IMR-90 (cell line): ENCODE results near the gene RABGGTA. TPM values are rescaled to one million over a fixed set of nuclear protein-coding genes. Genes with fewer than 3 reads are reported as not detected.

ENCODE experiments used
- ATAC-seq: fragments of 200-7000 bp; cut with Tn5 transposase; 2 replicates; pipeline ENCODE4 v1.9.1; 2020; ENCODE audit warnings: low read depth, mild to moderate bottlenecking, moderate library complexity
- BruUV-seq: library from RNA; stranded (reverse); fragments of 400-500 nt; replicated peaks from 2 replicates; lab custom pipeline; 2021; lab: Mats Ljungman, UMichigan
- CTCF ChIA-PET: fragments of 300-600 bp; formaldehyde crosslinking; extraction: SDS; loops from one replicate; lab custom pipeline; 2021; ENCODE audit warnings: antibody characterized with exemption; lab: Yijun Ruan, JAX
- POLR2A ChIA-PET: fragments of 300-600 bp; sonication (Branson Sonifier 250); formaldehyde crosslinking; loops from one replicate; lab custom pipeline; 2022; ENCODE audit warnings: antibody characterized with exemption; ENCODE audit not compliant: unreplicated experiment; lab: Charles Lee
- DNase-seq: peaks from one replicate; pipeline ENCODE4 v3.0.0; 2013
- H2AFZ ChIP-seq: replicated peaks from 2 replicates; pipeline ENCODE3; 2013; ENCODE audit warnings: low read length, mild to moderate bottlenecking; ENCODE audit not compliant: poor library complexity
- H2AK5ac ChIP-seq: 2 replicates; pipeline ENCODE4 v1.6.1; 2013; ENCODE audit warnings: low read depth, low read length, inconsistent platforms
- H2AK9ac ChIP-seq: replicated peaks from 2 replicates; pipeline ENCODE3; 2013; ENCODE audit warnings: mild to moderate bottlenecking, low read depth, low read length, moderate library complexity; ENCODE audit not compliant: poor library complexity
- H2BK120ac ChIP-seq: 2 replicates; pipeline ENCODE4 v1.6.1; 2013; ENCODE audit warnings: low read depth, low read length, inconsistent platforms
- H2BK15ac ChIP-seq: 3 replicates; pipeline ENCODE4 v1.6.1; 2013; ENCODE audit warnings: low read depth, low read length, inconsistent platforms
- H2BK20ac ChIP-seq: 2 replicates; pipeline ENCODE4 v1.6.1; 2013; ENCODE audit warnings: low read depth, mild to moderate bottlenecking, inconsistent platforms, low read length, moderate library complexity
- H2BK5ac ChIP-seq: 2 replicates; pipeline ENCODE4 v1.6.1; 2013; ENCODE audit warnings: mild to moderate bottlenecking, low read depth, low read length, inconsistent platforms; ENCODE audit not compliant: poor library complexity, severe bottlenecking
- H3K14ac ChIP-seq: replicated peaks from 2 replicates; pipeline ENCODE4 v1.6.1; 2013; ENCODE audit warnings: low read depth, low read length, inconsistent platforms
- H3K18ac ChIP-seq: 2 replicates; pipeline ENCODE4 v1.6.1; 2013; ENCODE audit warnings: low read depth, low read length, control low read depth
- H3K23ac ChIP-seq: 2 replicates; pipeline ENCODE4 v1.6.1; 2013; ENCODE audit warnings: low read depth, low read length, inconsistent platforms
- H3K27ac ChIP-seq: 2 replicates; pipeline ENCODE4 v1.5.1; 2013; ENCODE audit warnings: mild to moderate bottlenecking, control low read depth, low read length; ENCODE audit not compliant: insufficient read depth
- H3K27me3 ChIP-seq: 2 replicates; pipeline ENCODE4 v1.6.1; 2013; ENCODE audit warnings: low read length; ENCODE audit not compliant: control insufficient read depth, insufficient read depth
- H3K36me3 ChIP-seq: 2 replicates; pipeline ENCODE4 v1.6.1; 2013; ENCODE audit warnings: low read length, mixed read lengths; ENCODE audit not compliant: control insufficient read depth, insufficient read depth
- H3K4ac ChIP-seq: 2 replicates; pipeline ENCODE4 v1.6.1; 2013; ENCODE audit warnings: low read depth, low read length, inconsistent platforms
- H3K4me1 ChIP-seq: 2 replicates; pipeline ENCODE4 v1.6.1; 2013; ENCODE audit warnings: low read length, mixed read lengths; ENCODE audit not compliant: control insufficient read depth, insufficient read depth
- H3K4me2 ChIP-seq: 2 replicates; pipeline ENCODE4 v1.6.1; 2013; ENCODE audit warnings: low read depth, mild to moderate bottlenecking, control low read depth, low read length, moderate library complexity
- H3K4me3 ChIP-seq: 2 replicates; pipeline ENCODE4 v1.5.1; 2013; ENCODE audit warnings: low read depth, mild to moderate bottlenecking, control low read depth, low read length, moderate library complexity; ENCODE audit not compliant: insufficient read depth
- H3K56ac ChIP-seq: 2 replicates; pipeline ENCODE4 v1.6.1; 2013; ENCODE audit warnings: low read length, inconsistent platforms; ENCODE audit not compliant: insufficient read depth; ENCODE audit errors: extremely low read depth
- H3K79me1 ChIP-seq, 2 experiments: 2 replicates each; pipeline ENCODE4 v1.6.1; 2013; ENCODE audit warnings: low read length in 2 of 2, inconsistent platforms in 1 of 2, low read depth in 1 of 2
- H3K9ac ChIP-seq: 2 replicates; pipeline ENCODE4 v1.6.1; 2013; ENCODE audit warnings: low read depth, low read length, control low read depth
- H3K9me1 ChIP-seq: 2 replicates; pipeline ENCODE4 v1.6.1; 2013; ENCODE audit warnings: low read length, inconsistent platforms; ENCODE audit not compliant: insufficient read depth
- H3K9me3 ChIP-seq: 2 replicates; pipeline ENCODE4 v1.6.1; 2013; ENCODE audit warnings: low read length; ENCODE audit not compliant: control insufficient read depth, insufficient read depth
- H4K20me1 ChIP-seq: 2 replicates; pipeline ENCODE4 v1.6.1; 2013; ENCODE audit warnings: low read length, inconsistent platforms; ENCODE audit not compliant: insufficient read depth
- H4K5ac ChIP-seq: 2 replicates; pipeline ENCODE4 v1.6.1; 2013; ENCODE audit warnings: mild to moderate bottlenecking, low read depth, low read length, control low read depth
- H4K8ac ChIP-seq, 2 experiments: 2 replicates each; pipeline ENCODE4 v1.6.1; 2013; ENCODE audit warnings: low read depth in 2 of 2, low read length in 2 of 2, control low read depth in 1 of 2, inconsistent platforms in 1 of 2
- H4K91ac ChIP-seq: 2 replicates; pipeline ENCODE4 v1.6.1; 2013; ENCODE audit warnings: low read depth, low read length, inconsistent platforms; ENCODE audit not compliant: insufficient read depth
- CHD1 ChIP-seq: IDR thresholded peaks from 2 replicates; pipeline ENCODE4 v1.6.1; 2012; ENCODE audit warnings: low read depth, low read length, improper control_type of control experiment
- FOS ChIP-seq: fragments of 150-350 bp; IDR thresholded peaks from 2 replicates; pipeline ENCODE4 v1.6.1; 2016; ENCODE audit warnings: low read depth, low read length
- MAFK ChIP-seq: IDR thresholded peaks from 2 replicates; pipeline ENCODE4 v1.6.1; 2012; ENCODE audit warnings: low read depth, low read length, improper control_type of control experiment
- MXI1 ChIP-seq: IDR thresholded peaks from 2 replicates; pipeline ENCODE4 v1.6.1; 2012; ENCODE audit warnings: low read depth, mild to moderate bottlenecking, low read length, moderate library complexity, borderline replicate concordance
- RCOR1 ChIP-seq: IDR thresholded peaks from 2 replicates; pipeline ENCODE4 v1.6.1; 2012; ENCODE audit warnings: mild to moderate bottlenecking, low read length, improper control_type of control experiment; ENCODE audit not compliant: insufficient replicate concordance
- WGBS, 2 experiments: methylation state at CpG; one replicate each; pipeline versions ENCODE4 v1.1.5 to v1.1.7; 2013; ENCODE audit warnings: missing lambda C conversion rate in 2 of 2; ENCODE audit not compliant: insufficient read length in 1 of 2; ENCODE audit errors: extremely low coverage in 2 of 2; 5-methylcytosine and 5-hydroxymethylcytosine counted together
- dilution Hi-C: fragments of 300-500 bp; cut with HindIII; formaldehyde crosslinking; loops from one replicate; pipeline ENCODE4 v1.14.3; 2018; ENCODE audit warnings: low sequenced_read_pairs; ENCODE audit not compliant: unreplicated experiment
- in situ Hi-C: fragments of 300-500 bp; cut with MboI; formaldehyde crosslinking; loops from 3 replicates; pipeline ENCODE4 v1.14.3; 2019; ENCODE audit warnings: low sequenced_read_pairs, inconsistent platforms, mixed read lengths
- intact Hi-C: fragments of 100-400 bp; cut with micrococcal nuclease; formaldehyde crosslinking; loops from 2 replicates; pipeline ENCODE4 v1.10.0; 2022
- polyA plus RNA-seq, 3 experiments: library from polyadenylated mRNA; depleted of rRNA; stranded (reverse); fragments of >200 nt; gene quantifications; 2 replicates each; pipeline ENCODE4 v1.2.3, GENCODE V29; 2012; ENCODE audit warnings: low replicate concordance in 1 of 3
- total RNA-seq: library from RNA; depleted of rRNA; stranded (reverse); fragments of >200 nt; gene quantifications from 2 replicates; pipeline ENCODE4 v1.2.3, GENCODE V29; 2012
- TF ChIP-seq, protein P1 (sequence below): conservative IDR thresholded peaks from 2 replicates; pipeline ENCODE4 v1.5.1; 2012; ENCODE audit warnings: mild to moderate bottlenecking, low read depth, low read length, improper control_type of control experiment
- TF ChIP-seq, protein P2 (sequence below): fragments of 150-350 bp; IDR thresholded peaks from 2 replicates; pipeline ENCODE4 v1.6.1; 2017; ENCODE audit warnings: mild to moderate bottlenecking, antibody characterized with exemption, low read length, low read depth

Gene RABGGTA
- total and polyA plus RNA-seq, 2 of the 4 experiments (the other 2 are of a cell fraction), result 25.6 to 55.6 TPM

DNA sequence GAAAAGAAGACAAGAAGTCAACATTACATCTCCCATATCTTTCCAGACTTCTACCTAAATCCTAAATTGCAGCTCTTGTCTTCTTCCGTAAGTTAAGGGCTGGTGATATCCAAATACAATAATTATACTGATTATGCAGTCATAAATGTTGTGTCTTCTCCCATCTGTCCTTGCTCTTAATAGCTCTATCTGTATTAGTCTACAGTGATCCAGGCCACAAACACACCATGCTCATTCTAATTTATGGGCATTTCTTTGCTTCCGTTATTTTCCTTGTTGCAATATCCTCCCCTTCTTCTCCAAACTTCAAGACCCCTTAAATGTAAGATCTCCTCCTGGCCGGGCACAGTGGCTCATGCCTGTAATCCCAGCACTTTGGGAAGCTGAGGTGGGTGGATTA, 51.9 kb downstream of the RABGGTA start:
- Histone ChIP-seq H2BK15ac (no peak overlapping the region), H3K27me3 (no peaks in the 10 kb centered on the region), H3K4me1 (no peaks in the 10 kb centered on the region), H3K4me2 (no peak overlapping the region), H2AK9ac (no peak overlapping the region), H4K20me1 (no peaks in the 10 kb centered on the region; the same call in 1 of the 2 replicates), H3K27ac (no peak overlapping the region), H2BK20ac (no peak overlapping the region), H3K36me3 (peaks cover 6% of the 10 kb centered on the region), H3K9ac (no peak overlapping the region), H3K79me1 (peaks cover 7 to 62% of the 10 kb centered on the region in 2 experiments), H2BK120ac (no peak overlapping the region), H3K4ac (no peak overlapping the region), H4K91ac (no peak overlapping the region), H2AFZ (no peak overlapping the region), H3K14ac (no peak overlapping the region), H4K5ac (no peak overlapping the region), H2BK5ac (no peak overlapping the region), H3K23ac (no peak overlapping the region), H3K18ac (no peak overlapping the region), H3K56ac (no peak overlapping the region), H3K9me3 (no peaks in the 10 kb centered on the region), H4K8ac (no peak overlapping the region), H3K4me3 (no peak overlapping the region), H2AK5ac (no peak overlapping the region), H3K9me1 (peaks cover 7% of the 10 kb centered on the region; the same call in 1 of the 2 replicates)
- WGBS, 2 experiments, result no CpG with 5 or more reads among the region's 3 CpGs
- TF ChIP-seq CHD1 (no peak), MAFK (no peak), MXI1 (no peak), FOS (no peak), RCOR1 (no peak)
- TF ChIP-seq, protein P1, sequence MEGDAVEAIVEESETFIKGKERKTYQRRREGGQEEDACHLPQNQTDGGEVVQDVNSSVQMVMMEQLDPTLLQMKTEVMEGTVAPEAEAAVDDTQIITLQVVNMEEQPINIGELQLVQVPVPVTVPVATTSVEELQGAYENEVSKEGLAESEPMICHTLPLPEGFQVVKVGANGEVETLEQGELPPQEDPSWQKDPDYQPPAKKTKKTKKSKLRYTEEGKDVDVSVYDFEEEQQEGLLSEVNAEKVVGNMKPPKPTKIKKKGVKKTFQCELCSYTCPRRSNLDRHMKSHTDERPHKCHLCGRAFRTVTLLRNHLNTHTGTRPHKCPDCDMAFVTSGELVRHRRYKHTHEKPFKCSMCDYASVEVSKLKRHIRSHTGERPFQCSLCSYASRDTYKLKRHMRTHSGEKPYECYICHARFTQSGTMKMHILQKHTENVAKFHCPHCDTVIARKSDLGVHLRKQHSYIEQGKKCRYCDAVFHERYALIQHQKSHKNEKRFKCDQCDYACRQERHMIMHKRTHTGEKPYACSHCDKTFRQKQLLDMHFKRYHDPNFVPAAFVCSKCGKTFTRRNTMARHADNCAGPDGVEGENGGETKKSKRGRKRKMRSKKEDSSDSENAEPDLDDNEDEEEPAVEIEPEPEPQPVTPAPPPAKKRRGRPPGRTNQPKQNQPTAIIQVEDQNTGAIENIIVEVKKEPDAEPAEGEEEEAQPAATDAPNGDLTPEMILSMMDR, result no peak
- TF ChIP-seq, protein P2, sequence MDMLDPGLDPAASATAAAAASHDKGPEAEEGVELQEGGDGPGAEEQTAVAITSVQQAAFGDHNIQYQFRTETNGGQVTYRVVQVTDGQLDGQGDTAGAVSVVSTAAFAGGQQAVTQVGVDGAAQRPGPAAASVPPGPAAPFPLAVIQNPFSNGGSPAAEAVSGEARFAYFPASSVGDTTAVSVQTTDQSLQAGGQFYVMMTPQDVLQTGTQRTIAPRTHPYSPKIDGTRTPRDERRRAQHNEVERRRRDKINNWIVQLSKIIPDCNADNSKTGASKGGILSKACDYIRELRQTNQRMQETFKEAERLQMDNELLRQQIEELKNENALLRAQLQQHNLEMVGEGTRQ, result no peak
- ChIA-PET CTCF (no interaction called here), POLR2A (no interaction called here)
- dilution Hi-C loops, result no loop called here
- in situ Hi-C loops, result no loop called here
- no TSS peak for BruUV-seq
- no peak for ATAC-seq
- DNase-seq, result no peak
- intact Hi-C loops, result loop anchor here (10.0 kb wide), 1 partner anchor 215 kb away; no protein-coding TSS in a partner anchor
